Effector memory CD4-positive, alpha-beta T cell (primary cell): ENCODE data around the gene EEPD1.
"Not testable (repeated sequence)": the region's sequence is repeated elsewhere in the genome, so short reads cannot be mapped to it uniquely, and the experiment has no call there.

Experiments used
- DNase-seq, 3 donors: peaks; one replicate each; pipeline ENCODE4 v3.0.0-alpha.2; 2020
- H3K27ac ChIP-seq: 2 replicates; pipeline ENCODE4 v1.7.0; 2013; ENCODE audit warnings: mild to moderate bottlenecking, low read length, moderate library complexity; ENCODE audit not compliant: insufficient read depth, poor library complexity, severe bottlenecking
- H3K27me3 ChIP-seq: replicated peaks from 2 replicates; pipeline ENCODE4 v1.7.0; 2013; ENCODE audit warnings: mild to moderate bottlenecking, low read length; ENCODE audit not compliant: insufficient read depth, control insufficient read depth, poor library complexity, severe bottlenecking
- H3K36me3 ChIP-seq: 2 replicates; pipeline ENCODE4 v1.7.0; 2013; ENCODE audit warnings: mild to moderate bottlenecking, low read length, moderate library complexity; ENCODE audit not compliant: control insufficient read depth, insufficient read depth
- H3K4me1 ChIP-seq: 2 replicates; pipeline ENCODE4 v1.7.0; 2013; ENCODE audit warnings: low read length, mild to moderate bottlenecking; ENCODE audit not compliant: control insufficient read depth, insufficient read depth, poor library complexity, severe bottlenecking
- H3K4me3 ChIP-seq: 2 replicates; pipeline ENCODE4 v1.7.0; 2013; ENCODE audit warnings: low read length, low read depth, mild to moderate bottlenecking; ENCODE audit not compliant: insufficient read depth, poor library complexity, severe bottlenecking
- H3K9me3 ChIP-seq: 2 replicates; pipeline ENCODE4 v1.7.0; 2013; ENCODE audit warnings: mild to moderate bottlenecking, low read length, moderate library complexity; ENCODE audit not compliant: control insufficient read depth
- total RNA-seq, 3 donors: gene quantifications; one replicate each; lab custom pipeline; 2026; lab: John Stamatoyannopoulos, UW

The EEPD1 gene
- total RNA-seq = 18.7 to 24.2 (median 24.0) reads per million in 3 donors

DNA sequence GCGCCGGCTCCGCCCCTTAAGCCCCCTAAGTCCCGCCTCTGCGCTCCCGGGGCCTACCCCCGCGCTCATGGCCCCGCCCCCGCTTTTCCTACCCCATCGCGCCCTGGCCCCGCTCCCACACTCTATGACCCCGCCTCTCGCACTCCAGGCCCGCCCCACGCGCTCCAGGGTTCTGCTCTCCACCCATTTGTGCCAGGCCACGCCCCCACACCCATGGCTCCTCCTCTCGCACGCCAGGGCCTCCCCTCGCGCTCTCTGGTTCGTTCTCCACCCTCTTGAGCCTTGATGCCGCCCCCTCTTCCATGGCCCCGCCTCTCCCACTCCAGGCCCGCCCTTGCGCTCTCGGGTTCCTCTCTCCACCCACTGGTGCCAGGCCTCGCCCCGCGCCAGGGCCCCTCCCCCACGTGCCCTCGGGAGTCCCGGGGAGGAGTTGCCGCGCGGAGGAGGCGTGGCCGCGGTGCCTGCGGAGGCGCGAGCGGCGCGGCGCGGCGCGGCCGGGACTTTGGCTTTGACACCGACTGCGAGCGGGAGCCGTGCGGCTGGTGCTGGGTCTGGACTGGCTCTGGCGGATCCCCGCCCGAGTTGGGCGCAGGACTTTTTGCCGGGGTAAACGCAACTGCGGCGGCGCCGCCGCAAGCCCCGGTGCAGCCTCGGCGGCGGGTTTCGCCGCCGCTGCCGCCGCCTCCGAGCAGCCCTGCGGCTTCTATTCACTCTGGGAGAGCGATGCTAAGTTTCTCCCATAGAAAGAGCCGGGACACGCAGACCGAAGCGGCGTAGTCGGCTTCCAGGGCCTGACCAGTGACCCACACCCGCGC is at the start of gene EEPD1:
Gene EEPD1 (plus strand): TSS at position 499 of the 815 bp plus-strand sequence. CDS start 1,071 bp downstream, outside the sequence.
- peak within 1 kb of the TSS; percentile 52 for H3K27ac ChIP-seq
- peaks cover 16% of the 10 kb centered on the region for H3K4me1 ChIP-seq
- no peaks in the 10 kb centered on the region for H3K27me3 ChIP-seq
- H3K36me3 ChIP-seq = no peaks in the 10 kb centered on the region
- no peaks in the 10 kb centered on the region for H3K9me3 ChIP-seq
- peak within 1 kb of the TSS; percentile 71 for H3K4me3 ChIP-seq
- peak; percentile 99 to 100 (median 100) for DNase-seq

- no peak overlapping the region for H3K27ac ChIP-seq
- H3K4me3 ChIP-seq = no peak overlapping the region
- H3K36me3 ChIP-seq = no peaks in the 10 kb centered on the region
- DNase-seq = no peak
- no peaks in the 10 kb centered on the region for H3K4me1 ChIP-seq
- no peaks in the 10 kb centered on the region for H3K27me3 ChIP-seq
- H3K9me3 ChIP-seq = no peaks in the 10 kb centered on the region
Measured at GRCh38 chr7:36103837-36104561, 49.1 kb upstream of the EEPD1 start.

GRCh38 chr7:36106972-36107908 is 45.8 kb upstream of the EEPD1 start:
- not testable (repeated sequence) for H3K9me3 ChIP-seq, H3K36me3 ChIP-seq, DNase-seq, H3K27me3 ChIP-seq, H3K4me1 ChIP-seq, H3K4me3 ChIP-seq, H3K27ac ChIP-seq

DNA sequence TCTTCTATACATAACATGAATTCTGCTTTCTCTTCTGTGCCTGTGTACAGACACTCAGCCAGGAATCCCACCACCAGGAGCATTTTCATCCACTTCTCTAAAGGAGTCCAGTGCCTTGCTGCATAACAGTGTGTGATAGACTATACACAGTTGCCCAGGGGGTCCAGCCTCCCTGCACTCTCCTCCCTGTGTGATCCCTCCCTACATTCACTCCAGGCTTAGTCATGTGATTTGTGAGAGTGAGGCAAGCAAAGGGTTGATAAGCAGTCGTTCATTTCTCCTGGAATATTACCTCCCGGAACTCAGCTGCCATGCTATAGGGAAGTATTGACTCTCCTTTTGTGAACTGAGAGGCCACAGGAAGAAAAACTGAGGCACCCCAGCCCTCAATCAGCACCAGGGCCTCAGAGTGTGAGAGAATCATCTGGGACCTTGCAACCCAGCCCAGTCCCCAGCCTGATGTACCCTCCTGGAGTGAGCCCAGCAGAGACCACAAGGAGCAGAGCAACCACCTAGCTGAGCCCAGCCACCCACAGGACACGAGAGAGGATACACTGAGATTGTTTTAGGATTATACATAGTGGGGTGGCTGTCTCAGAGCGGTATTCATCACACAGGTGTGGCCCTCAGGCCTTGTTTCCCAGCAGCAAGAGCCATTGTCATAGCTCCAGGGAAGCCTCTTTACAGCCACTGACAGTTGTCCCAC is 45.0 kb upstream of the EEPD1 start:
- H3K4me1 ChIP-seq = no peaks in the 10 kb centered on the region
- H3K27ac ChIP-seq = no peak overlapping the region
- H3K27me3 ChIP-seq = no peaks in the 10 kb centered on the region
- no peak overlapping the region for H3K4me3 ChIP-seq
- DNase-seq = no peak
- no peaks in the 10 kb centered on the region for H3K36me3 ChIP-seq
- no peaks in the 10 kb centered on the region for H3K9me3 ChIP-seq

DNA sequence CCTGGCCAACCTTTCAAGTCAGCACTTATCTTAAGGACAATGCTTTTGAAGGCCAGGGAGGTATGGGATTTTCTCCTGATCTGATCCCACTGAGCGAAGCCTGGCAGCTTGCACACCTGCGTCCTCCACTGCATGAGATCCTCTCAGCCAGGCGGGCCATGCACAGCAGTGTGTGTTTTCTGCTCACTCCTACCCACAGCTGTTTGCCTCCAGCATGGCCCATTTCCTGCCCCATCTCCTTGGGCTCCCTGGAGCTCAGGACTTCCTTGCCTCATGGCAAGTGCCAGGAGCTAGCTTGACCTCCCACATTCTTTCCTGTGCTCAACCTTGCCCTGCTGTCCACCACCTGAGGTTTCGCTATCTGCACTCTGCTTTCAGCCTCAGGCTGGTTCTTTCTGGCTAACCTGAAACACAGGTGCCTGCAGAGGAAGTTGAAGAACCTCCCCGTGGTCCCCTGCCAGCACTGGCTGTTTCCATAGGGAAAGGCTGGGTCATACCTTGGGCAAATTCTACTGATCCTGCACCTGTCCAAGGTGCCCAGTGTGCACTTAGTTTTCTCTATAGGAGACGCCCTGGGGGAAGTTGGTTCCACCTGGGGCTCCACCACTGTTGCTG is 43.9 kb upstream of the EEPD1 start:
- H3K4me3 ChIP-seq = no peak overlapping the region

DNA sequence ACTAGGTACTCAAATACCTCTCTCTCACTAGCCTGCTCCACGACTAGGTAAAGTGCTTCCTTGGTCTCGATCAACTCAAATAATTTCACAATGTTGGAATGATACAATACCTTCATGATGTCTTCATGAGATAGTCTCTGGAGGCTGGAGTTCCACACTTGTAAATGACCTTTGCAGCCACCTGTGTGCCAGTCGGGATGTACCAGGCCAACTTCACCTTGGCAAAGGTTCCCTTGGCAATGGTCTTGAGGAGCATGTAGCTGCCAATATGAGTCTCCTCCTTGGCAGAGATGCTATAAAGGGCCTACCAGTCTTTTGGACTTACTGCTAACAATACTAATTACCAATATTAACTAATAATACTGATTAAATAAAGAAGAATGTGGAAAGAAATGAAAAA is 42.5 kb upstream of the EEPD1 start:
- Histone ChIP-seq H3K4me3 (no peak overlapping the region), H3K36me3 (no peaks in the 10 kb centered on the region), H3K27me3 (no peaks in the 10 kb centered on the region), H3K9me3 (no peaks in the 10 kb centered on the region), H3K27ac (no peak overlapping the region), H3K4me1 (peaks cover 5% of the 10 kb centered on the region)
- no peak for DNase-seq

More for the DNA sequence above, 43.9 kb upstream of the EEPD1 start:
- no peaks in the 10 kb centered on the region for H3K27me3 ChIP-seq
- no peak for DNase-seq
- no peaks in the 10 kb centered on the region for H3K4me1 ChIP-seq
- no peaks in the 10 kb centered on the region for H3K36me3 ChIP-seq
- no peak overlapping the region for H3K27ac ChIP-seq
- H3K9me3 ChIP-seq = no peaks in the 10 kb centered on the region

- no peak for DNase-seq
Measured at GRCh38 chr7:36112969-36113368, 40.1 kb upstream of the EEPD1 start.

DNA sequence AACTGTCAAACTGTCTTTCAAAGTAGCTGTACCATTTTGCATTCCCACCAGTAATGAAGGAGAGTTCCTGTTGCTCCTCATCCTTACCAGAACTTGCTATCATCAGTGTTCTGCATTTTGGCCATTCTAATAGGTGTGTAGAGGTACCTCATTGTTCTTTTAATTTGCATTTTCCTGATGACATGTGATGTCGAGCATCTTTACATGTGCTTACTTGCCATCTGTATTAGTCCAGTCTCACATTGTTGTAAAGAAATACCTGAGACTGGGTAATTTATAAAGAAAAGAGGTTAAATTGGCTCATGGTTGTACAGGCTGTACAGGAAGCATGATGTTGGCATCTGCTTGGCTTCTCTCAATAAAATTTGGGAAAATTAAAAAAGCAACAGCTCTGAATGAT is 38.7 kb upstream of the EEPD1 start:
- no peak for DNase-seq
- Histone ChIP-seq H3K27ac (no peak overlapping the region), H3K4me1 (peaks cover 27% of the 10 kb centered on the region), H3K9me3 (no peaks in the 10 kb centered on the region), H3K36me3 (no peaks in the 10 kb centered on the region), H3K27me3 (no peaks in the 10 kb centered on the region), H3K4me3 (no peak overlapping the region)

More at GRCh38 chr7:36112969-36113368, 40.1 kb upstream of the EEPD1 start:
- H3K4me3 ChIP-seq = no peak overlapping the region
- no peak overlapping the region for H3K27ac ChIP-seq
- peaks cover 27% of the 10 kb centered on the region for H3K4me1 ChIP-seq
- H3K27me3 ChIP-seq = no peaks in the 10 kb centered on the region
- no peaks in the 10 kb centered on the region for H3K9me3 ChIP-seq
- H3K36me3 ChIP-seq = no peaks in the 10 kb centered on the region
